Parathyroid adenoma (tissue), 2 donors: ENCODE data around the gene HSFX2.
"Not testable (repeated sequence)": the region's sequence is repeated elsewhere in the genome, so short reads cannot be mapped to it uniquely, and the experiment has no call there.

Experiments
- H2AFZ ChIP-seq: fragments of 300-600 bp; sonication (generic); one replicate; pipeline ENCODE4 v1.7.0; 2017; ENCODE audit warnings: antibody characterized with exemption, mild to moderate bottlenecking
- H3K27ac ChIP-seq: fragments of 300-600 bp; sonication (generic); one replicate; pipeline ENCODE4 v1.7.0; 2017
- H3K27me3 ChIP-seq: fragments of 300-600 bp; sonication (generic); one replicate; pipeline ENCODE4 v1.7.0; 2017; ENCODE audit warnings: low read length; ENCODE audit not compliant: control insufficient read depth, insufficient read depth
- H3K36me3 ChIP-seq: fragments of 300-600 bp; sonication (generic); one replicate; pipeline ENCODE4 v1.7.0; 2017; ENCODE audit warnings: low read length; ENCODE audit not compliant: control insufficient read depth, insufficient read depth
- H3K4me1 ChIP-seq: fragments of 300-600 bp; sonication (generic); one replicate; pipeline ENCODE4 v1.7.0; 2017; ENCODE audit warnings: control low read depth
- H3K4me2 ChIP-seq: fragments of 300-600 bp; sonication (generic); one replicate; pipeline ENCODE4 v1.7.0; 2017; ENCODE audit warnings: low read length
- H3K4me3 ChIP-seq: fragments of 300-600 bp; sonication (generic); one replicate; pipeline ENCODE4 v1.7.0; 2017; ENCODE audit warnings: low read depth, low read length
- H3K79me2 ChIP-seq: fragments of 300-600 bp; sonication (generic); one replicate; pipeline ENCODE4 v1.7.0; 2017; ENCODE audit warnings: control low read depth
- H3K9ac ChIP-seq: fragments of 300-600 bp; sonication (generic); one replicate; pipeline ENCODE4 v1.7.0; 2017; ENCODE audit warnings: mild to moderate bottlenecking
- H3K9me3 ChIP-seq: fragments of 300-600 bp; sonication (generic); one replicate; pipeline ENCODE4 v1.7.0; 2017; ENCODE audit warnings: low read length; ENCODE audit not compliant: control insufficient read depth
- CTCF ChIP-seq: fragments of 300-600 bp; sonication (generic); IDR thresholded peaks from one replicate; pipeline ENCODE4 v1.7.0; 2017; ENCODE audit warnings: antibody characterized with exemption, mild to moderate bottlenecking
- donor health status: primary hyperparathyroidism.

The HSFX2 gene

DNA sequence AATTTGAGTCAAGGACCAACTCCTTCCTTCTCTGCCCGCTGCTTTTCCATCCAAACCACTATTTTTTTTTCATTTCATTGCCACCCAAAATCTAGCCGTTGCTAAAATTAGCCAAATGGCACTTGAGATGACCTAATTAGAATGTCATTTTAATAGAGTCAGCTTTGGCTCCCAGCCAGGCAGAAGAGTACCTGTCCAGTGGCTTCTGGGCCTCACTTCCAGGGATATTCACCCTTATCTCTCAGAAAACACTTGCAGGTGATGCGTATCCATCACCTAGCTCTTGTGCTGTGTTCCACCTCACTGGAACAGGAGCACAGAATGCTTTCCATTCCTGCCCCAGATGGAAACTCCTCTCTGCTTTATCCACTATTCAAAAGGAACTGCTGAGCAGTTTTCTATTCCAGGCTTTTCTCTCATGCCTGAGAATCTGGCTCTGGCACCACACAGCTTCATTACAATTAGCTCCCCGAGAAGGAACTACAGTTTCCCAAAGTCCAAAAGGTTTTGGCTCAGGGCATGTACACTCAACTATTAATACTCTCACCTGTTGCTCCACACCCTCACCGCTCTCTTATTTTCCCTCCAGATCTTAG is 26.3 kb downstream of the HSFX2 start:
- H3K4me1 ChIP-seq, result peaks cover 16% of the 10 kb centered on the region
- no peak for TF ChIP-seq CTCF
- H3K79me2 ChIP-seq, result no peaks in the 10 kb centered on the region
- H3K27me3 ChIP-seq, result no peaks in the 10 kb centered on the region
- H3K4me2 ChIP-seq, result peak overlapping the region; percentile 35
- H3K9me3 ChIP-seq, result no peaks in the 10 kb centered on the region
- H3K4me3 ChIP-seq, result no peak overlapping the region
- H3K27ac ChIP-seq, result peak overlapping the region; percentile 45
- H2AFZ ChIP-seq, result no peak overlapping the region
- H3K9ac ChIP-seq, result no peak overlapping the region
- H3K36me3 ChIP-seq, result no peaks in the 10 kb centered on the region

DNA sequence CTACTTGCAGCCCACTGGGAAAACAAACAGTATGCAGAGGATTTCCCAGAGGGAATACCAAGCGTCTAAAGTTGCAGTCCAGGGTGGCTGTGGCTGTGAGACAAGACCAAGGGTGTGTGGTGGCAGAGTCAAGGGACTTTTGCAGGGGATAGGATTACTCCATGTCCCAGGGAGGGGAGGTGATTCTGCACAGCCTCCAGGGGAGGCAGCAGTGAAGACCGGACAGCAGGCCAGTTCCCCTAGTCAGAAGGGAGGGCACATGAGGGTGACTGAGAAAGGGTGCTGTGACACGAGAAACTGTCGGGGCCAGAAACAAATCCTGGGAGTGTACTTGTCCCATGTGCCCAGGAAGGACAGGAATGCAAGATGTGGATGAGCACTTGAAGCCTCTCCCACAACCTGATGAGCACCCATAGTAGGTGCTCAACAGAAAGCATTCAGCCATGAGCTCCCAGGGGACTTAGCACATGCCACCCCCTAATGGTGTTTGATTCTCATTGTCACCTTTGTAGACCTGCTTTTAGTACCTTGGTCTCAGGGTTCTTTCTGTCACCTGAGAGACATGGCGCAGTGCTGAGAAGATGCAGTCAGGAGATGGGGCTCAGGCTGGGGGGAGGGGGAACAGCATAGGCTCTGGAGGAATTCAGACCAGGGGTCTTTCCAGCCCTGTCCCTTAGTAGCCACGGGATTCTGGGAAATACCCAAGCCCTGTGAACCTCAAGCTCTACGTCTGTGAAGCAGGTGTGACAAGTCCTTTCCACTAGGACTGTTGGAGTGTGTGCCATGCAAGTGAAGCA is 27.3 kb downstream of the HSFX2 start:
- TF ChIP-seq CTCF, result no peak
- Histone ChIP-seq H3K27ac (peak overlapping the region; percentile 45), H3K4me3 (no peak overlapping the region), H3K79me2 (no peaks in the 10 kb centered on the region), H3K36me3 (no peaks in the 10 kb centered on the region), H3K4me1 (peaks cover 16% of the 10 kb centered on the region), H3K9me3 (no peaks in the 10 kb centered on the region), H3K4me2 (no peak overlapping the region), H3K9ac (no peak overlapping the region), H3K27me3 (no peaks in the 10 kb centered on the region), H2AFZ (no peak overlapping the region)

- Histone ChIP-seq H3K79me2 (no peaks in the 10 kb centered on the region), H3K27ac (no peak overlapping the region), H3K9me3 (no peaks in the 10 kb centered on the region), H3K9ac (no peak overlapping the region), H3K36me3 (no peaks in the 10 kb centered on the region), H2AFZ (no peak overlapping the region), H3K4me2 (no peak overlapping the region), H3K4me3 (no peak overlapping the region), H3K27me3 (no peaks in the 10 kb centered on the region), H3K4me1 (no peaks in the 10 kb centered on the region)
- no peak for TF ChIP-seq CTCF
Observed at GRCh38 chrX:149563359-149563758, 31.8 kb downstream of the HSFX2 start.

GRCh38 chrX:149555251-149555650 is 39.9 kb downstream of the HSFX2 start:
- not testable (repeated sequence) for H3K27me3 ChIP-seq, H3K4me3 ChIP-seq, H3K9ac ChIP-seq, H3K4me1 ChIP-seq, H3K27ac ChIP-seq, H3K79me2 ChIP-seq, H3K9me3 ChIP-seq, H3K36me3 ChIP-seq, H3K4me2 ChIP-seq, H2AFZ ChIP-seq

- not testable (repeated sequence) for H3K4me3 ChIP-seq, H3K27ac ChIP-seq, H3K4me1 ChIP-seq, H3K4me2 ChIP-seq, H3K9me3 ChIP-seq, H3K36me3 ChIP-seq, H2AFZ ChIP-seq, H3K79me2 ChIP-seq, H3K27me3 ChIP-seq, H3K9ac ChIP-seq
Observed at GRCh38 chrX:149551939-149552248, 43.2 kb downstream of the HSFX2 start.

DNA sequence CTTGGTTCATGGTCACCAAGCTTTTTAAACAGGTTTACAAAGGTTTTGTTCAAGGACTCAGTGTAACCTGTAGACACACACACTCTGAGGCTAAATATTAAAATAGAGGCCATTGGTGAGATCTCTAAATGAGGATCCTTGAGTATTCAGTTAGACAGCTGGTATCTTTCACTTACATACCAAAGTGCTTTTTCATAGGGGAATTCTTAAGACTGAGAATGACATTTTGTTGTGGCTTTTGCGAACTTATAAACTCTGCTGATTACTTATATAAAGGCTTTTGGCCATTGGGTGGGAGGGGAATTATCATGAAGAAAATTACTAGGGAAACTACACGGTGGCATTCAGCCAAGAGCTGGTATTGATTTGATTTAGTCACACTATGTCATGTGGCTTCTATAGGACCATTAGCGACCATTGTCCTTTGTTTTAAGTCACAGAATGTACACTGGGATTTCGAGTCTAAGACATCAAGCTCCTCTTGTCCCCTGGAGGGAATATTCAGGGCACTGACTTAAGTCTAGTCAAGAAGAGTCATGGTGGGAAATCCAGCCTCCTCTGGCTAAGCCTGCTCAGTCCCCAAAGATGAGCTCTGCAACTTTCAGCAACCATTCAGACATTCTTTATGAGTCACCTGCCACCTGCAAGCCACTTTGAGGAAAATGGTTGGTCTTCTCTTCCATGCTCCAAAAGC is 43.7 kb downstream of the HSFX2 start:
- H2AFZ ChIP-seq, H3K79me2 ChIP-seq, H3K27me3 ChIP-seq, H3K4me1 ChIP-seq, H3K9me3 ChIP-seq, H3K9ac ChIP-seq, H3K36me3 ChIP-seq, H3K4me3 ChIP-seq, H3K27ac ChIP-seq, H3K4me2 ChIP-seq: not testable (repeated sequence)

DNA sequence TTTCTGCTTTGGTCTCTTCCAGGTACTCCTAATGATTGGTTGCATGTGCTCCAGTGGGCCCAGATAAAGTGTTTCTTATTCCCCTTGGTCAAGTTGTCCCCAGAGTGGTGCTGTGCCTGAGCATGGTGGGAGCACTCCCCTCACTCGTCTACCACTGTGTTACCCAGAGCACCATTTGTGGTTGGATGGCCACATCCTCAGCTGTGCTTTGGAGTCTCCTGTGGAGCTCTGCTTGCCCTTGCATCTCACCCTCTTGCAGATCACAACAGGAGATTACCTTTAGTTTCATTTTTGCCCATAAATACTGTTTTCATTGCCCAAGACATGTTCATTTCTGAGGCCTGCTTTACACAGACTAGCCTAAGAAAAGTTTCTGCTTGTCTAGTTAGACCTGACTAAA is 44.7 kb downstream of the HSFX2 start:
- not testable (repeated sequence) for H3K27ac ChIP-seq, H3K4me3 ChIP-seq, H3K27me3 ChIP-seq, H3K79me2 ChIP-seq, H3K4me2 ChIP-seq, H3K9me3 ChIP-seq, H3K4me1 ChIP-seq, H3K36me3 ChIP-seq, H3K9ac ChIP-seq, H2AFZ ChIP-seq

DNA sequence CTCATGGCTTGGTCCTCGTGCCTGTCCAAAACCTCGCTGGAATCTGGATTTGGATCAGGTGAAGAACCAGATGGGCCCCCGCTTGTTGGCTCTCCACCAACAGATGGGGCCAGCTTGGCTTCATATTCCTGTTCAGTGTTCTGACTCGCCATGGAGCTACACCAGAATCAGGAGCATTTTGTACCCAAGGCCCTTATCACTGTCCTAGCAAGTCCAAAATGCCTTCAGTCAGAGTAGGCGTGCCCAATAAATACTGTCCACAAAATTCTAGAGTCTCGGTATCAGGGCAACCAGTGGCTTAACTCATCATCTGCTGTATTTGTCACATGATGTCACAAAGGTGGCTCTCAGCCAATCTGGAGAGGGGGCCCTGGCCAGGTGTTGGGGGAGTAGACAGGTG is 45.4 kb downstream of the HSFX2 start, which contains the start of gene HSFX3:
HSFX3 (minus strand) TSS at position 224 of the 400 bp plus-strand sequence; CDS start at position 152, 72 bp downstream.
- H3K4me2 ChIP-seq, H3K9ac ChIP-seq, H3K27me3 ChIP-seq, H3K4me3 ChIP-seq, H3K36me3 ChIP-seq, H3K27ac ChIP-seq, H3K79me2 ChIP-seq, H3K4me1 ChIP-seq, H3K9me3 ChIP-seq, H2AFZ ChIP-seq: not testable (repeated sequence)
